Fibroblast of lung (primary cell): ENCODE measurements around the gene EFCAB10. TPM values are rescaled to one million over a fixed set of nuclear protein-coding genes. Genes with fewer than 3 reads are reported as not detected.
"Not testable (repeated sequence)": the region's sequence is repeated elsewhere in the genome, so short reads cannot be mapped to it uniquely, and the experiment has no call there.

Source experiments
- DNase-seq, 2 donors: peaks; one replicate each; pipeline versions ENCODE4 v3.0.0 to v3.0.0-alpha.2; 2010; ENCODE audit warnings: low read depth in 2 of 2
- H2AFZ ChIP-seq: 2 replicates; pipeline ENCODE4 v1.5.1; 2012; ENCODE audit warnings: low read length, control low read depth, inconsistent platforms
- H3K27ac ChIP-seq: 2 replicates; pipeline ENCODE4 v1.5.1; 2011; ENCODE audit warnings: low read length, control low read depth; ENCODE audit not compliant: insufficient read depth
- H3K27me3 ChIP-seq: 2 replicates; pipeline ENCODE4 v1.5.1; 2011; ENCODE audit warnings: mild to moderate bottlenecking, low read length; ENCODE audit not compliant: control insufficient read depth, insufficient read depth
- H3K36me3 ChIP-seq: 2 replicates; pipeline ENCODE4 v1.5.1; 2011; ENCODE audit warnings: low read length; ENCODE audit not compliant: control insufficient read depth, insufficient read depth
- H3K4me1 ChIP-seq: 2 replicates; pipeline ENCODE4 v1.5.1; 2011; ENCODE audit warnings: low read length; ENCODE audit not compliant: control insufficient read depth, insufficient read depth; ENCODE audit errors: extremely low read depth
- H3K4me2 ChIP-seq: 2 replicates; pipeline ENCODE4 v1.5.1; 2011; ENCODE audit warnings: low read length, control low read depth; ENCODE audit not compliant: insufficient read depth; ENCODE audit errors: extremely low read depth
- H3K4me3 ChIP-seq, 4 experiments: fragments of 200-600 bp in 1 of 4; sonication (generic) in 1 of 4; replicated peaks in 1 of 4; 2 replicates each; pipeline ENCODE4 v1.5.1; 2011 to 2016; ENCODE audit warnings: low read length in 4 of 4, low read depth in 3 of 4, mild to moderate bottlenecking in 3 of 4, control low read depth in 2 of 4, inconsistent platforms in 1 of 4, mixed read lengths in 1 of 4; ENCODE audit not compliant: insufficient read depth in 1 of 4; ENCODE audit errors: control extremely low read depth in 1 of 4
- H3K79me2 ChIP-seq: 2 replicates; pipeline ENCODE4 v1.5.1; 2012; ENCODE audit warnings: mild to moderate bottlenecking, low read length, inconsistent platforms; ENCODE audit not compliant: control insufficient read depth, insufficient read depth
- H3K9ac ChIP-seq: 2 replicates; pipeline ENCODE4 v1.5.1; 2011; ENCODE audit warnings: mild to moderate bottlenecking, low read length, control low read depth; ENCODE audit not compliant: insufficient read depth
- H3K9me3 ChIP-seq: 2 replicates; pipeline ENCODE4 v1.5.1; 2012; ENCODE audit warnings: low read depth, low read length; ENCODE audit not compliant: control insufficient read depth, insufficient read depth
- H4K20me1 ChIP-seq: 2 replicates; pipeline ENCODE4 v1.5.1; 2011; ENCODE audit warnings: low read length; ENCODE audit not compliant: control insufficient read depth, insufficient read depth; ENCODE audit errors: extremely low read depth
- EZH2 ChIP-seq: IDR thresholded peaks from 2 replicates; pipeline ENCODE4 v1.5.1; 2012; ENCODE audit warnings: low read length, control low read depth, mild to moderate bottlenecking; ENCODE audit errors: missing control alignments
- polyA plus RNA-seq, 2 donors: library from polyadenylated mRNA; depleted of rRNA in 1 of 2; stranded (reverse) in 1 of 2; unstranded in 1 of 2; fragments of >200 nt; gene quantifications; 2 replicates each; pipeline ENCODE4 v1.2.1, GENCODE V29; 2011 to 2012; ENCODE audit warnings: missing spikeins in 1 of 2
- total RNA-seq: library from RNA; depleted of rRNA; stranded (reverse); fragments of >200 nt; gene quantifications from 2 replicates; pipeline ENCODE4 v1.2.1, GENCODE V29; 2014
- TF ChIP-seq, protein P1 (sequence below), 2 donors: IDR thresholded peaks in 1 of 2; conservative IDR thresholded peaks in 1 of 2; 1 replicate in 1 of 2; 2 replicates in 1 of 2; pipeline ENCODE4 v1.5.1; 2011 to 2012; ENCODE audit warnings: low read length in 2 of 2, control low read depth in 1 of 2, inconsistent platforms in 1 of 2, low read depth in 1 of 2, mild to moderate bottlenecking in 1 of 2

Gene EFCAB10
- total and polyA plus RNA-seq, 2 donors (not counting 1 experiment from before 2014, with no cell fraction given), result not detected

DNA sequence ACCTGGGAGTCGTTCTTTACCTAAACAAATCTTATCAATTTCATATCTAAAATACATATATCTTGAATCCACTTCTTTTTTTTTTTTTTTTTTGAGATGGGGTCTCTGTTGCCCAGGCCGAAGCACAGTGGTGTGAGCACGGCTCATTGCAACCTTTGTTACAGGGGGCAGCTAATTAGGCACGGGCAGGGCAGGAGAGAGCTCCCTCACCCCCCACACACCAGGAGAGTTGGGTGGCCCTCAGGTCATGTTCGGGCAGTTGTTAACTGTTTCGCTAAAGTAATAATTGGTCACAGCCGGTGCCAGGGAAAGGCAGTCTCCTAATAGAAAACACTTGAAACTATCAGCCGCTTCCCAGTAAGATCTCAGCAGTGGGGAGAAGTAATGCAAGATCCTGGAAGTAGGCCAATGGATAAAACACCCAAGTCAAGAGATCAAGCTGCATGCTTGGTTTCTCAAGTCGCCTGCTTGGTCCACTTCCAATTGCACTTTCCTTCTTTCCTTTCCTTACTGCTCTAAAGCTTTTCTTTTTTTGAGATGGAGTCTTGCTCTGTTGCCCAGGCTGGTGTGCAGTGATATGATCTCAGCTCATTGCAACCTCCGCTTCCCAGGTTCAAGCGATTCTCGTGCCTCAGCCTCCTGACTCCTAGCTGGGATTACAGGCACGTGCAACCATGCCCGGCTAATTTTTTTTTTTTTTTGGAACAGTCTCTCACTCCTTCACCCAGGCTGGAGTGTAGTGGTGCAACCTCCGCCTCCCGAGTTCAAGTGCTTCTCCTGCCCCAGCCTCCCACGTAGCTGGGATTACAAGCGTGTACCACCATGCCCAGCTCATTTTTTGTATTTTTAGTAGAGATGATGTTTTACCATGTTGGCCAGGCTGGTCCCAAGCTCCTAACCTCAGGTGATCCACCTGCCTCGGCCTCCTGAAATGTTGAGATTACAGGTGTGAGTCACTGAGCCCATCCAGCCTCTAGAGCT lies 21.3 kb upstream of the EFCAB10 start:
- H3K4me2 ChIP-seq, result no peak overlapping the region
- DNase-seq, result peak; percentile 27 to 53
- no peaks in the 10 kb centered on the region for H3K36me3 ChIP-seq
- H3K27me3 ChIP-seq, result no peaks in the 10 kb centered on the region
- no peaks in the 10 kb centered on the region for H3K4me1 ChIP-seq
- H3K9ac ChIP-seq, result no peak overlapping the region
- no peaks in the 10 kb centered on the region for H3K79me2 ChIP-seq
- no peaks in the 10 kb centered on the region for H3K9me3 ChIP-seq
- TF ChIP-seq, protein P1, sequence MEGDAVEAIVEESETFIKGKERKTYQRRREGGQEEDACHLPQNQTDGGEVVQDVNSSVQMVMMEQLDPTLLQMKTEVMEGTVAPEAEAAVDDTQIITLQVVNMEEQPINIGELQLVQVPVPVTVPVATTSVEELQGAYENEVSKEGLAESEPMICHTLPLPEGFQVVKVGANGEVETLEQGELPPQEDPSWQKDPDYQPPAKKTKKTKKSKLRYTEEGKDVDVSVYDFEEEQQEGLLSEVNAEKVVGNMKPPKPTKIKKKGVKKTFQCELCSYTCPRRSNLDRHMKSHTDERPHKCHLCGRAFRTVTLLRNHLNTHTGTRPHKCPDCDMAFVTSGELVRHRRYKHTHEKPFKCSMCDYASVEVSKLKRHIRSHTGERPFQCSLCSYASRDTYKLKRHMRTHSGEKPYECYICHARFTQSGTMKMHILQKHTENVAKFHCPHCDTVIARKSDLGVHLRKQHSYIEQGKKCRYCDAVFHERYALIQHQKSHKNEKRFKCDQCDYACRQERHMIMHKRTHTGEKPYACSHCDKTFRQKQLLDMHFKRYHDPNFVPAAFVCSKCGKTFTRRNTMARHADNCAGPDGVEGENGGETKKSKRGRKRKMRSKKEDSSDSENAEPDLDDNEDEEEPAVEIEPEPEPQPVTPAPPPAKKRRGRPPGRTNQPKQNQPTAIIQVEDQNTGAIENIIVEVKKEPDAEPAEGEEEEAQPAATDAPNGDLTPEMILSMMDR (conservative IDR thresholded peaks at IDR 0.05 in 1 of 2, IDR thresholded peaks at IDR 0.05 in 1 of 2; ENCODE audit: low read depth in 1 of 2, low read length in 2 of 2), result no peak
- no peaks in the 10 kb centered on the region for H4K20me1 ChIP-seq
- no peak overlapping the region for H3K27ac ChIP-seq
- no peak overlapping the region for H3K4me3 ChIP-seq
- no peak overlapping the region for H2AFZ ChIP-seq

DNA sequence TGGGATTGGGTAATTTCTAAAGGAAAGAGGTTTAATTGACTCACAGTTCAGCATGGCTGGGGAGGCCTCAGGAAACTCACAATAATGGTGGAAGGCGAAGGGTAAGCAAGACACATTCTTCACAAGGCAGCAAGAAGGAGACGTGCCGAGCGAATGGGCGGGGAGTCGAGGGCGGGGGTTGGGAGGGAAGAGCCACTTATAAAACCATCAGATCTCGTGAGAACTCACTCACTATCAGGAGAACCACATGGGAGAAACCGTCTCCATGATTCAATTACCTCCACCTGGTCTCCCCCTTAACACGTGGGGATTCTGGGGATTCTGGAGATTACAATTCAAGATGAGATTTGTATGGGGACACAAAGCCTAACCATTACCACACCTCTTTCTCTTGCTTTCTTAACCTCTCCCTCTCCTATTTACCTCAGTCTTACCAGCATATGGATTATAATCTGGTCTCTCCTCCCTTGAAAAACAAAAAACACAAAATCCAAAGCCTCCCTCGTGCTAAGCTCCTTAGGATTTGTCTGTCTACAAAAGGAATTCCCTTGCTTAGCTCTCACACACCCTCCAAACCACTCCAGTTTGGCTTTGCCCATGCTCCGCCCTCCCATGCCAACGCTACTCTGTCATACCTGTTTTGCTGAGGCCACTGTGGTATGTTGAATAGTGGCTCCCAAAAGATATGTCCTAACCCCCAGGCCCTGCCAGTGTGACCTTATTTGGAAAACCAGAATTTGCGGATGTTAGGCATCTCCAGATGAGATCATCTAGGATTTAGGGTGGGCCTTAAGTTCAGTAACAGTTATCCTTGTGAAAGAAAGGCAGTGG lies 19.6 kb upstream of the EFCAB10 start:
- Histone ChIP-seq H3K9me3 (no peaks in the 10 kb centered on the region), H2AFZ (no peak overlapping the region), H3K27me3 (no peaks in the 10 kb centered on the region), H3K36me3 (no peaks in the 10 kb centered on the region), H3K9ac (no peak overlapping the region), H3K4me3 (no peak overlapping the region), H3K4me2 (no peak overlapping the region), H4K20me1 (no peaks in the 10 kb centered on the region), H3K27ac (no peak overlapping the region), H3K79me2 (no peaks in the 10 kb centered on the region), H3K4me1 (no peaks in the 10 kb centered on the region)
- DNase-seq, result no peak
- TF ChIP-seq, protein P1 (conservative IDR thresholded peaks at IDR 0.05 in 1 of 2, IDR thresholded peaks at IDR 0.05 in 1 of 2; ENCODE audit: low read depth in 1 of 2, low read length in 2 of 2), result no peak
- TF ChIP-seq EZH2, result no peak

DNA sequence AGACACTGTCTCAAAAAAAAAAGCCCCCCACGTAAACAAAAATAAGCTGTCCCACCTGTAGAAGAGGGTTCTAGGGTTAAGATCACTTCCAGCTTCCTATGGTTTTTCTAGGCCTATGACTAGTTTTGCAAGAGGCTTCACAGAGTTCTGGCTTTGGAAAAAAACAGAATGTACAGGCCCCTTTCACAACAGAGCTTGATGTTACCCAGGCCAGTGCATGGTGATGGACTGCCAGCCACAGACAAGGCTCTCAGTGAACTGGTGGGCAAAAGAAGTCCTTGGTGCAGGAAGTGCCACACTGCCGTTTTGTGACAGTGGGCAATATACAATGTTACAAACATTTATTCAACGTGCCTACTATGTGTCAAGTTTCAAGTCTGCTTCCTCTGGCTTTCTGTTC lies 18.3 kb upstream of the EFCAB10 start:
- Histone ChIP-seq H3K4me1 (no peaks in the 10 kb centered on the region), H3K27ac (no peak overlapping the region), H2AFZ (no peak overlapping the region), H3K4me2 (no peak overlapping the region), H3K27me3 (no peaks in the 10 kb centered on the region), H4K20me1 (no peaks in the 10 kb centered on the region), H3K36me3 (no peaks in the 10 kb centered on the region), H3K9ac (no peak overlapping the region), H3K79me2 (no peaks in the 10 kb centered on the region), H3K4me3 (no peak overlapping the region), H3K9me3 (no peaks in the 10 kb centered on the region)
- no peak for TF ChIP-seq EZH2
- TF ChIP-seq, protein P1 (conservative IDR thresholded peaks at IDR 0.05 in 1 of 2, IDR thresholded peaks at IDR 0.05 in 1 of 2; ENCODE audit: low read depth in 1 of 2, low read length in 2 of 2), result no peak
- DNase-seq, result no peak

DNA sequence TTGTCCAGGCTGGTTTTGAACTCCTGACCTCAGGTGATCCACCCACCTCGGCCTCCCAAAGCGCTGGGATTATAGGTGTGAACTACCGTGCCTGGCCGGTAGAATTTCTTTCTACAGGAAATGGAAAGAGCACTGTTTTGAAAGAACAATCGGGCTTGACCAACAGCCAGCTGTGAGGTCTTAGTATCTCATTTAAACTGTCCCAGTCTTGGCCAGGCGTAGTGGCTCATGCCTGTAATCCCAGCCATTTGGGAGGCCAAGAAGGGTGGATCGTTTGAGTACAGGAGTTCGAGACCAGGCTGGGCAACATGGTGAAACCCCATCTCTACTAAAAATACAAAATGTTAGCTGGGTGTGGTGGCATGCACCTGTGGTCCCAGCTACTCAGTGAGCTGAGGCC lies 17.8 kb upstream of the EFCAB10 start:
- H3K27ac ChIP-seq, H3K27me3 ChIP-seq, H4K20me1 ChIP-seq, H3K4me1 ChIP-seq, DNase-seq, H3K4me2 ChIP-seq, H3K79me2 ChIP-seq, H3K9me3 ChIP-seq, H3K9ac ChIP-seq, H3K4me3 ChIP-seq, H3K36me3 ChIP-seq, H2AFZ ChIP-seq: not testable (repeated sequence)
